DND-41 (cell line): ENCODE results near the gene SEC24C.

Source experiments
- EZH2 ChIP-seq: IDR thresholded peaks from 3 replicates; pipeline ENCODE4 v1.6.1; 2012; ENCODE audit warnings: borderline replicate concordance, low read depth, mild to moderate bottlenecking, moderate library complexity, low read length, inconsistent platforms; ENCODE audit not compliant: severe bottlenecking
- TF ChIP-seq, protein P1 (sequence below): IDR thresholded peaks from 2 replicates; pipeline ENCODE4 v1.5.1; 2012; ENCODE audit warnings: borderline replicate concordance, low read length, moderate library complexity, mild to moderate bottlenecking; ENCODE audit not compliant: poor library complexity, severe bottlenecking; ENCODE audit errors: extremely low read depth

GRCh38 chr10:73803680-73804286, 59.6 kb downstream of the SEC24C start:
- TF ChIP-seq, protein P1, sequence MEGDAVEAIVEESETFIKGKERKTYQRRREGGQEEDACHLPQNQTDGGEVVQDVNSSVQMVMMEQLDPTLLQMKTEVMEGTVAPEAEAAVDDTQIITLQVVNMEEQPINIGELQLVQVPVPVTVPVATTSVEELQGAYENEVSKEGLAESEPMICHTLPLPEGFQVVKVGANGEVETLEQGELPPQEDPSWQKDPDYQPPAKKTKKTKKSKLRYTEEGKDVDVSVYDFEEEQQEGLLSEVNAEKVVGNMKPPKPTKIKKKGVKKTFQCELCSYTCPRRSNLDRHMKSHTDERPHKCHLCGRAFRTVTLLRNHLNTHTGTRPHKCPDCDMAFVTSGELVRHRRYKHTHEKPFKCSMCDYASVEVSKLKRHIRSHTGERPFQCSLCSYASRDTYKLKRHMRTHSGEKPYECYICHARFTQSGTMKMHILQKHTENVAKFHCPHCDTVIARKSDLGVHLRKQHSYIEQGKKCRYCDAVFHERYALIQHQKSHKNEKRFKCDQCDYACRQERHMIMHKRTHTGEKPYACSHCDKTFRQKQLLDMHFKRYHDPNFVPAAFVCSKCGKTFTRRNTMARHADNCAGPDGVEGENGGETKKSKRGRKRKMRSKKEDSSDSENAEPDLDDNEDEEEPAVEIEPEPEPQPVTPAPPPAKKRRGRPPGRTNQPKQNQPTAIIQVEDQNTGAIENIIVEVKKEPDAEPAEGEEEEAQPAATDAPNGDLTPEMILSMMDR = no peak
- TF ChIP-seq EZH2 = no peak
